Placental pericyte (primary cell): Measurements from ENCODE around the gene SEC11A. TPM values are rescaled to one million over a fixed set of nuclear protein-coding genes. Genes with fewer than 3 reads are reported as not detected.

Source experiments
- total RNA-seq: library from RNA; depleted of rRNA; stranded (reverse); fragments of >200 nt; gene quantifications from 2 replicates; pipeline ENCODE4 v1.2.3, GENCODE V29; 2012

SEC11A gene
- 164 and 190 TPM in 2 replicates for total RNA-seq

DNA sequence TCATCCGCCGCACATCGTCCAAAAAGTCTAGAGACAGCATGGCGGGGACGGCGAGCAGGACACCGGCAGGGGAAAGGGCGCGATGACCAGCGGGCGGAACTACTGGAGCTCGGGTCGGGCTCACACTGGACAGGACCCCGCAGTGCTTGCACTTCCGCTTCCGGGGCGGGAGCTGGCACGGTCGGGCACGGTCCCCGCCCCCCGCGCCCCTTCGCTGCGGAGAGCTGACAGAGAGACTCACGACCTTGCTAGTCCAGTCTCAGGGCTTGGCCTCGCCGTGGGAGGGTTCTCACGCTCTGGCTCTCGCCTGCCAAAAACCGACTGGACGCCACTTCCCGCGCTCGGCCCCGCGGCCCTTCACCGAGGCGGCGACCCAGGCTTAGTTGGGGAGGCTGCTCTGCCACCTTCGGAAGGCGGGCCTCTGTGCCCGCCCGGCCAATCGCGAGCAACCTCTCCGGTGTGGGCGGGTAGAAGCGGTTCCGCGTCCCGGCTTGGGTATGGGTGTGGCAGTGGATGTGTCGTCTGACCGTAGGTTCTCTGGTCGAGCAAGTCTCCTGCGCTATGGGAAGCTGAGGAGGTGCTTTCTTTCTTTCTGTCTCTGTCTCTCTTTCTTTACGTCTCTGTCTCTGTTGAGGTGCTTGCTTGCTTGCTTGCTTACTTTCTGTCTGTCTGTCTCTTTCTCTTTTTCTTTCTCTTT is at the start of gene SEC11A:
Gene SEC11A, minus strand, starts transcription at position 104 of the 697 bp plus-strand sequence. Its CDS starts 64 bp downstream, at position 40.

DNA sequence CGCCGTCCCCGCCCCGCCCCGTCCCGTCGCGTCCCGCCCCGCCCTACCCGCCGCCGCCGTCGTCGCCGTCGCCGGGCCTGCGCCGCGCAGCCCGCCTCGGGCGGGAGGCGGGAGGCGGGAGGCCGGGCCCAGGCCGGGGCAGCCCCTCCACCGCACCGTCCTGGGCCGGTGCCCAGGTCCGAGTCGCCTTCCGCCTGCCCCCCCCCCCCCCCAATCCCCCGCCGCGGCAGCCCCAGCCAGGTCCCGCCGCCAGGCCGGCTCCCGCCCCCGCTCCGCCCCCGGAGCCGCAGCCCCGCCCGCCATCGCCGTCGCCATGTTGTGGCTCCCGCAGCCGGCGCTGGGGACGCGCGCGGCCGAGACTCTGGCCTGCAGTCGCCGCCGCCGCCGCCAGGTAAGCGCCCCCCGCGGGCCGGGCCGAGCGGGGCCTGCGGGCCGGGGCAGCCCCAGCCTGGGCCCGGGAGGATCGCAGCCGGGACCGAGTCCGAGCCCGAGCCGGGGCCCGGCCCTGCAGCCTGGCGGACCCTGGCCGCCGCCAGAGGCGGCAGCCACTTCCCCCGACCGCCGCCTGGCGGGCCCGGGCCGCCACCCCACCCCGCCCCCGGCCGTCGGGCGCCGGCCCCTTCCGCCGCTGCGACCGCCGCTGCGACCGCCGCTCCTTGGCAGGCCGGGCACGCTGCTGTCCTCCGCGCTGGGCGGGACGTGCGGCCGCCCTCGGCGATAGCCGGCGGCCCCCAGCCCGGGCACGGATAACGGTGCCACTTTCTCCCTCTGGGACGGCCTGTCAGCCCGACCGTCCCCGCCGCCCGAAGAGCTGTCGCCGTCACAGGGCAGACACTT is 32.6 kb upstream of the SEC11A start, which contains the start of gene ZNF592:
Gene ZNF592, plus strand, starts transcription at position 319 of the 837 bp plus-strand sequence. CDS start 34,084 bp downstream, outside the sequence.

DNA sequence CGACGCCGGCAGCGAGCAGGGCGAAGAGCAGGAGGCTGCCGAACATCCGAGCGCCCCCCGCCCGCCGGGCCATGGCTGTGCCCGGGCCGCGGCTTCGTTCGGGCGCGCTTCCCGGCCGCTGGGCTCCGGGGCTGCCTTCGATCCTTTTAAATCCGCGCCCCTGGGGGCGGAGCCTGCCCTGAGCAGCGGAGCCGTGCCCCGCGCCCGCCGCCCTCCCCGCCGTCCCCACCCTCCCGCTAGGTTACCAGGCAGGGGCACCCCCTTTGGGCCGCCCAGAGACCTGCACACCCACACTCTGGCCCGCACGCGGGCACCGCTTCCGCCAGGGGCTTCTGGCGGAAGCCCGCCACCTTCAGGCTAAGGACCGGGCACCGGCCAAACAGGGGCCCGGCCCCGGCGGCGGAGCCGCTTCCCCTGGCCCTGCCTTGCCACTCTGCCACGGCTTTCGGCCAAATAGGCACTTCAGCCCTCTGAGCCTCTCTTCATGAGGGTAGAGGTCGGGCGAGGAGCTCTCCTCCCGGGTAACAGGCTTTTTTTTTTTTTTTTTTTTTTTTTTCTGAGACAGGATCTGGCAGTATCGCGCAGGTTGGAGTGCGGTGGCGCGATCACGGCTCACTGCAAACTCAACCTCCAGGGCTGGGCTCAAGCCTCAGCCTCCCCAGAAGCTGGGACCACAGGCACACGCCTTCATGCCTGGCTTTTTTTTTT is 57.7 kb downstream of the SEC11A start, which contains the start of gene NMB:
Gene NMB, minus strand, starts transcription at position 120 of the 708 bp plus-strand sequence. Its CDS starts 47 bp downstream, at position 73.

DNA sequence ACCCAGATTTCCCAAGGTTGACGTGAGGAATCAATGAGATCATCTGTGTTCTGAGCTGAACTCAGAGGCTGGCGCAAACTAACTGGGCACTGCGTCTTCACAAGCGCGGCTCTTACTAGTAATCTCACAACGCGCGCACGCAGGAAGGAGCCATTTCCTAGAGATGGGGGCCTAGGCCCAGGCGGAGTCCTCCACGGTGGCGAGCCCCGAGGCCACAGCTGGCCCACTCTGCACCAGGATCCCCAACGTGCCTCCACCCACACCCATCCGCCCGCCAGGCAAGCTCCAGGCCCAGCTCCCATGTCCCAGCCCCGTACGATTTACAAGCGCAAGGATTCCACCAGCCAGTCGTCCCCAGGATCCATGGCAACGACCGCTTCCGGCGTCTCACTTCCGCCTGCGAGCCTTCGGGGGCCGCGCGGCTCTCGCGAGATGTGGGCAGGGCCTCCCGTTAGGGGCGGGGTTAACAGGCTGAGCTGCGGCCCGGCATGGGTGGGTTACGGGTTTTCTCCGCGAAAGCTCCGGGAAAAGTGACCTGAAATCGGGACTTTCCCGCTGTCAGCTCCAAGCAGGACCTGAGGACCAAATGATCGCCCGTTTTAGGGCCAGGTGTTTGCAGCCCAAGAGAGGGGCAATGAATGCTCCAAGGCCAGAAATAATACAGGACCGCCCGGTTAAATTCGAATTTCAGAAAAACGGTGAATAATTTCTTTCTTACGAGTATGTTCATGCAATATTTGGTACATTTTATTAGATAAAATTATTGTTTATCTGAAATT is 61.8 kb downstream of the SEC11A start, which contains the start of gene WDR73:
Gene WDR73, minus strand, starts transcription at position 374 of the 779 bp plus-strand sequence. Its CDS starts 9 bp downstream, at position 365.

Other genes starting within 250 kb of the SEC11A start
- 6.6 and 7.9 TPM in 2 replicates for gene ZSCAN2, start 115.1 kb downstream of the SEC11A start, total RNA-seq
- gene WDR73, start 61.9 kb downstream of the SEC11A start, total RNA-seq: 28.5 and 35.5 TPM in 2 replicates
- gene NMB, start 57.9 kb downstream of the SEC11A start, total RNA-seq: 0.66 and 3.9 TPM in 2 replicates
- 9.0 and 16.5 TPM in 2 replicates for gene ZNF592, start 32.5 kb upstream of the SEC11A start, total RNA-seq
- 0.57 and 1.5 TPM in 2 replicates for gene ALPK3, start 101.2 kb upstream of the SEC11A start, total RNA-seq
- gene SLC28A1, start 168.5 kb upstream of the SEC11A start, total RNA-seq: not detected in 2 replicates